Uterus (tissue), 4 donors: Measurements from ENCODE around the gene MSANTD1. TPM values are rescaled to one million over a fixed set of nuclear protein-coding genes. Genes with fewer than 3 reads are reported as not detected.

Experiments
- DNase-seq, 2 donors: peaks; one replicate each; pipeline ENCODE4 v3.0.0-alpha.2; 2019 to 2020
- H3K27ac ChIP-seq, 2 donors: fragments of 200-600 bp; sonication (generic); 1 replicate in 1 of 2; 2 replicates in 1 of 2; pipeline ENCODE4 v1.5.1; 2016 to 2018
- H3K27me3 ChIP-seq, 2 donors: fragments of 200-600 bp; sonication (generic); one replicate each; pipeline ENCODE4 v1.5.1; 2018 to 2019; ENCODE audit warnings: control low read depth in 1 of 2
- H3K36me3 ChIP-seq, 2 donors: fragments of 200-600 bp; sonication (generic); one replicate each; pipeline ENCODE4 v1.5.1; 2019; ENCODE audit warnings: control low read depth in 1 of 2
- H3K4me1 ChIP-seq, 2 donors: fragments of 200-600 bp; sonication (generic); one replicate each; pipeline ENCODE4 v1.5.1; 2018 to 2019; ENCODE audit warnings: control low read depth in 1 of 2
- H3K4me3 ChIP-seq, 2 donors: fragments of 200-600 bp; sonication (generic); 1 replicate in 1 of 2; 2 replicates in 1 of 2; pipeline ENCODE4 v1.5.1; 2018 to 2019; ENCODE audit warnings: mild to moderate bottlenecking in 1 of 2
- H3K9me3 ChIP-seq, 2 donors: fragments of 200-600 bp; sonication (generic); one replicate each; pipeline ENCODE4 v1.5.1; 2019; ENCODE audit warnings: control low read depth in 1 of 2
- CTCF ChIP-seq, 4 experiments: fragments of 200-600 bp in 2 of 4; fragments of 450-650 bp in 2 of 4; sonication (generic) in 2 of 4; IDR thresholded peaks; one replicate each; pipeline ENCODE4 v1.5.1; 2016 to 2019; ENCODE audit warnings: antibody characterized with exemption in 4 of 4, mild to moderate bottlenecking in 2 of 4, moderate library complexity in 1 of 4
- POLR2A ChIP-seq, 2 donors: fragments of 450-650 bp; IDR thresholded peaks; one replicate each; pipeline ENCODE4 v1.6.1; 2016; ENCODE audit warnings: antibody characterized with exemption in 2 of 2, mild to moderate bottlenecking in 1 of 2, moderate library complexity in 1 of 2
- intact Hi-C: fragments of 100-400 bp; cut with DNase I; formaldehyde crosslinking; loops from one replicate; pipeline ENCODE4 v1.15.1; 2023; ENCODE audit warnings: low total_unique reads
- total RNA-seq, 4 donors: library from RNA; depleted of rRNA in 3 of 4; stranded (reverse); fragments of >200 nt in 3 of 4; gene quantifications; one replicate each; pipeline versions ENCODE4 v1.1.0 to v1.2.4, GENCODE V29; 2014 to 2023
- donor health status: DM: yes; HTN: yes; CAD: no.

The MSANTD1 gene
- total RNA-seq, 4 donors from 2014 or later, result 1.3 to 3.3 (median 2.1) TPM; not detected in 1

GRCh38 chr4:3239303-3239702 lies 9.7 kb upstream of the MSANTD1 start:
- Histone ChIP-seq H3K4me1 (peaks cover 0 to 6% of the 10 kb centered on the region in 2 donors), H3K27me3 (no peaks in the 10 kb centered on the region), H3K4me3 (no peak overlapping the region), H3K36me3 (no peaks in the 10 kb centered on the region), H3K27ac (no peak overlapping the region), H3K9me3 (no peaks in the 10 kb centered on the region)
- intact Hi-C loops, result no loop called here
- TF ChIP-seq CTCF (IDR thresholded peaks at IDR 0.05) (no peak), POLR2A (IDR thresholded peaks at IDR 0.05) (no peak)
- DNase-seq, result no peak

GRCh38 chr4:3239998-3240920 lies 8.7 kb upstream of the MSANTD1 start:
- TF ChIP-seq POLR2A (IDR thresholded peaks at IDR 0.05) (no peak), CTCF (IDR thresholded peaks at IDR 0.05) (no peak)
- Histone ChIP-seq H3K9me3 (no peaks in the 10 kb centered on the region), H3K4me3 (no peak overlapping the region), H3K27ac (no peak overlapping the region), H3K4me1 (peaks cover 0 to 6% of the 10 kb centered on the region in 2 donors), H3K36me3 (no peaks in the 10 kb centered on the region), H3K27me3 (no peaks in the 10 kb centered on the region)
- intact Hi-C loops, result no loop called here
- no peak for DNase-seq

GRCh38 chr4:3240936-3241522 lies 7.9 kb upstream of the MSANTD1 start:
- TF ChIP-seq POLR2A (IDR thresholded peaks at IDR 0.05), result no peak
- TF ChIP-seq CTCF (IDR thresholded peaks at IDR 0.05), result no peak
- Histone ChIP-seq H3K36me3 (no peaks in the 10 kb centered on the region), H3K4me1 (peaks cover 0 to 6% of the 10 kb centered on the region in 2 donors), H3K9me3 (no peaks in the 10 kb centered on the region), H3K4me3 (no peak overlapping the region), H3K27me3 (no peaks in the 10 kb centered on the region), H3K27ac (no peak overlapping the region)
- no peak for DNase-seq
- intact Hi-C loops, result no loop called here

DNA sequence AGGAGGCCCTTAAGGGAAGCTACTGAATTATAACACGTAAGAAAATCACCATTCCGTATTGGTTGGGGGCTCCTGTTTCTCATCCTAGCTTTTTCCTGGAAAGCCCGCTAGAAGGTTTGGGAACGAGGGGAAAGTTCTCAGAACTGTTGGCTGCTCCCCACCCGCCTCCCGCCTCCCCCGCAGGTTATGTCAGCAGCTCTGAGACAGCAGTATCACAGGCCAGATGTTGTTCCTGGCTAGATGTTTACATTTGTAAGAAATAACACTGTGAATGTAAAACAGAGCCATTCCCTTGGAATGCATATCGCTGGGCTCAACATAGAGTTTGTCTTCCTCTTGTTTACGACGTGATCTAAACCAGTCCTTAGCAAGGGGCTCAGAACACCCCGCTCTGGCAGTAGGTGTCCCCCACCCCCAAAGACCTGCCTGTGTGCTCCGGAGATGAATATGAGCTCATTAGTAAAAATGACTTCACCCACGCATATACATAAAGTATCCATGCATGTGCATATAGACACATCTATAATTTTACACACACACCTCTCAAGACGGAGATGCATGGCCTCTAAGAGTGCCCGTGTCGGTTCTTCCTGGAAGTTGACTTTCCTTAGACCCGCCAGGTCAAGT lies 6.9 kb upstream of the MSANTD1 start:
- no peaks in the 10 kb centered on the region for H3K36me3 ChIP-seq
- peaks cover 0 to 6% of the 10 kb centered on the region in 2 donors for H3K4me1 ChIP-seq
- TF ChIP-seq CTCF (IDR thresholded peaks at IDR 0.05), result no peak
- TF ChIP-seq POLR2A (IDR thresholded peaks at IDR 0.05), result no peak
- intact Hi-C loops, result no loop called here
- no peaks in the 10 kb centered on the region for H3K9me3 ChIP-seq
- peak overlapping the region; percentile 27 to 55 for H3K27ac ChIP-seq
- DNase-seq, result peak; percentile 77 to 78
- no peak overlapping the region for H3K4me3 ChIP-seq
- no peaks in the 10 kb centered on the region for H3K27me3 ChIP-seq
